ENCODE measurements around the gene ZNF805. TPM values are rescaled to one million over a fixed set of nuclear protein-coding genes. Genes with fewer than 3 reads are reported as not detected.

Gene ZNF805
- total RNA-seq, 1 experiment from 2014 or later = 15.4 TPM

DNA sequence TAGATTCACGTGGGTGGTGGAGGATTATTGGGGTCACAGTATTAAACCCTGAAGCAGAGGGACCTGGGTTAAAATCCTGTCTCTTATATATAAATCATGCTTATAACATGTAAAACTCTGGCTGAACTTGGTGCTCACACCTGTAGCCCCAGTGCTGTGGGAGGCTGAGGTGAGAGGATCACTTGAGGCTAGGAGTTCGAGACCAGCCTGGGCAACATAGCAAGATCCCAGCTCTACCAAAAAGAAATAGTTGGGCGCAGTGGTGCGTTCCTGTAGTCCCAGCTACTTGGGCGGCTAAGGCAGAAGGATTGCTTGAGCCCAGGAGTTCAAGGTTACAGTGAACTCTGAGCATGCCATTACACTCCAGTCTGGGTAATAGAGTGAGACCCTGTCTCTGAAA, 2.4 kb downstream of the ZNF805 start:
- Histone ChIP-seq H3K4ac (ENCODE audit: low read depth, low read length) (no peak overlapping the region), H3K23me2 (ENCODE audit: insufficient read length, low read depth, low read length, poor library complexity, severe bottlenecking) (peaks cover 7% of the 10 kb centered on the region), H2BK12ac (ENCODE audit: insufficient read length, low read depth, low read length) (no peak overlapping the region), H4K8ac (replicated peaks; ENCODE audit: insufficient read length, low read depth, low read length) (no peak overlapping the region), H2AFZ (ENCODE audit: low read length) (no peak overlapping the region), H3T11ph (ENCODE audit: low read length) (no peak overlapping the region), H3K27ac (ENCODE audit: insufficient read length, low read depth, low read length) (no peak overlapping the region), H3K18ac (ENCODE audit: insufficient read length, low read depth, low read length) (no peak overlapping the region), H4K5ac (ENCODE audit: insufficient read length, low read depth, low read length) (no peak overlapping the region), H2AK5ac (ENCODE audit: insufficient read length, low read length) (no peak overlapping the region), H2BK5ac (ENCODE audit: insufficient read length, low read length) (no peak overlapping the region), H3K4me2 (ENCODE audit: insufficient read depth, insufficient read length, low read length) (no peak overlapping the region), H3K27me3 (ENCODE audit: insufficient read depth, low read length) (no peaks in the 10 kb centered on the region), H2BK15ac (ENCODE audit: low read depth, low read length) (no peak overlapping the region), H3K4me1 (ENCODE audit: insufficient read depth, low read length) (no peaks in the 10 kb centered on the region), H3K23ac (ENCODE audit: insufficient read length, low read depth, low read length) (no peak overlapping the region), H4K91ac (ENCODE audit: insufficient read length, low read depth, low read length) (no peak overlapping the region), H4K20me1 (ENCODE audit: control insufficient read depth, insufficient read depth, insufficient read length) (no peaks in the 10 kb centered on the region), H3K79me1 (ENCODE audit: insufficient read depth, low read depth, low read length, poor library complexity, severe bottlenecking) (peaks cover 4% of the 10 kb centered on the region), H3K9ac (ENCODE audit: extremely low read depth, insufficient read length, low read length) (no peak overlapping the region), H3K56ac (ENCODE audit: insufficient read length, low read depth, low read length) (no peak overlapping the region), H3K9me3 (ENCODE audit: control insufficient read depth, low read depth, low read length) (no peaks in the 10 kb centered on the region), H2BK120ac (ENCODE audit: low read depth, low read length, poor library complexity, severe bottlenecking) (no peak overlapping the region), H3K79me2 (ENCODE audit: insufficient read depth, low read length) (peaks cover 16% of the 10 kb centered on the region; the same call in 1 of the 2 replicates), H3K14ac (ENCODE audit: insufficient read depth, low read length) (no peak overlapping the region), H2BK20ac (ENCODE audit: low read depth, low read length, poor library complexity, severe bottlenecking) (no peak overlapping the region)
- Mint-ChIP-seq H3K9me3 (no peaks in the 10 kb centered on the region), H3K27me3 (ENCODE audit: low read depth) (peaks cover 2% of the 10 kb centered on the region; the same call in 1 of the 2 replicates), H3K4me1 (peaks cover 11% of the 10 kb centered on the region in 2 experiments), H3K36me3 (ENCODE audit: insufficient read depth in 1 of 3, low read depth in 3 of 3) (peaks cover 12 to 32% (median 32%) of the 10 kb centered on the region in 3 experiments; a peak in 6 of 7 replicates), H3K27ac (no peak overlapping the region), H3K4me3 (no peak overlapping the region; a peak in 1 of 5 replicates)
- WGBS (ENCODE audit: extremely low coverage, insufficient read length, low lambda C conversion rate) = no CpG with 5 or more reads among the region's 5 CpGs
- TF ChIP-seq, protein P1, sequence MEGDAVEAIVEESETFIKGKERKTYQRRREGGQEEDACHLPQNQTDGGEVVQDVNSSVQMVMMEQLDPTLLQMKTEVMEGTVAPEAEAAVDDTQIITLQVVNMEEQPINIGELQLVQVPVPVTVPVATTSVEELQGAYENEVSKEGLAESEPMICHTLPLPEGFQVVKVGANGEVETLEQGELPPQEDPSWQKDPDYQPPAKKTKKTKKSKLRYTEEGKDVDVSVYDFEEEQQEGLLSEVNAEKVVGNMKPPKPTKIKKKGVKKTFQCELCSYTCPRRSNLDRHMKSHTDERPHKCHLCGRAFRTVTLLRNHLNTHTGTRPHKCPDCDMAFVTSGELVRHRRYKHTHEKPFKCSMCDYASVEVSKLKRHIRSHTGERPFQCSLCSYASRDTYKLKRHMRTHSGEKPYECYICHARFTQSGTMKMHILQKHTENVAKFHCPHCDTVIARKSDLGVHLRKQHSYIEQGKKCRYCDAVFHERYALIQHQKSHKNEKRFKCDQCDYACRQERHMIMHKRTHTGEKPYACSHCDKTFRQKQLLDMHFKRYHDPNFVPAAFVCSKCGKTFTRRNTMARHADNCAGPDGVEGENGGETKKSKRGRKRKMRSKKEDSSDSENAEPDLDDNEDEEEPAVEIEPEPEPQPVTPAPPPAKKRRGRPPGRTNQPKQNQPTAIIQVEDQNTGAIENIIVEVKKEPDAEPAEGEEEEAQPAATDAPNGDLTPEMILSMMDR (conservative IDR thresholded peaks at IDR 0.05) = no peak
- no peak for DNase-seq

Measured in H9 (cell line).